Ovary (tissue), 3 donors: ENCODE results near the gene ADAM11.
"Not testable (repeated sequence)": the region's sequence is repeated elsewhere in the genome, so short reads cannot be mapped to it uniquely, and the experiment has no call there.

Experiments used
- POLR2A ChIP-seq: fragments of 450-650 bp; IDR thresholded peaks from one replicate; pipeline ENCODE4 v1.6.1; 2017; ENCODE audit warnings: antibody characterized with exemption, mild to moderate bottlenecking, moderate library complexity
- TF ChIP-seq, protein P1 (sequence below), 3 donors: fragments of 450-650 bp in 2 of 3; fragments of 200-600 bp in 1 of 3; IDR thresholded peaks; one replicate each; pipeline versions ENCODE4 v1.5.1 to v1.8.0; 2016 to 2022; ENCODE audit warnings: antibody characterized with exemption in 3 of 3, mild to moderate bottlenecking in 1 of 3
- donor health status: DM: no; HTN: no; CAD: no.

DNA sequence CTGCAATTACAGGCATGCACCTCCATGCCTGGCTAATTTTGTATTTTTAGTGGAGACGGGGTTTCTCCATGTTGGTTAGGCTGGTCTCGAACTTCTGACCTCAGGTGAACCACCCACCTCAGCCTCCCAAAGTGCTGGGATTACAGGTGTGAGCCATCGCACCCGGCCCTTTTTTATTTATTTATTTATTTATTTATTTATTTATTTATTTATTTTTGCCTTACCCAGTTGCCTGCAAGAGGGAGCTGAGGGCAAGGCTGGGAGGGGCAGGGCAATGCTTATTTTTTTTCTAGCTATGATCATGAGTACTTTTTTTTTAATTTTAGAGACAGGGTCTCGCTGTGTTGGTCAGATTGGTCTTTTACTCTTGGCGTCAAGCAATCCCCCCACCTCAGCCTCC is 32.7 kb upstream of the ADAM11 start:
- TF ChIP-seq, protein P1, sequence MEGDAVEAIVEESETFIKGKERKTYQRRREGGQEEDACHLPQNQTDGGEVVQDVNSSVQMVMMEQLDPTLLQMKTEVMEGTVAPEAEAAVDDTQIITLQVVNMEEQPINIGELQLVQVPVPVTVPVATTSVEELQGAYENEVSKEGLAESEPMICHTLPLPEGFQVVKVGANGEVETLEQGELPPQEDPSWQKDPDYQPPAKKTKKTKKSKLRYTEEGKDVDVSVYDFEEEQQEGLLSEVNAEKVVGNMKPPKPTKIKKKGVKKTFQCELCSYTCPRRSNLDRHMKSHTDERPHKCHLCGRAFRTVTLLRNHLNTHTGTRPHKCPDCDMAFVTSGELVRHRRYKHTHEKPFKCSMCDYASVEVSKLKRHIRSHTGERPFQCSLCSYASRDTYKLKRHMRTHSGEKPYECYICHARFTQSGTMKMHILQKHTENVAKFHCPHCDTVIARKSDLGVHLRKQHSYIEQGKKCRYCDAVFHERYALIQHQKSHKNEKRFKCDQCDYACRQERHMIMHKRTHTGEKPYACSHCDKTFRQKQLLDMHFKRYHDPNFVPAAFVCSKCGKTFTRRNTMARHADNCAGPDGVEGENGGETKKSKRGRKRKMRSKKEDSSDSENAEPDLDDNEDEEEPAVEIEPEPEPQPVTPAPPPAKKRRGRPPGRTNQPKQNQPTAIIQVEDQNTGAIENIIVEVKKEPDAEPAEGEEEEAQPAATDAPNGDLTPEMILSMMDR (IDR thresholded peaks at IDR 0.05) = not testable (repeated sequence)
- TF ChIP-seq POLR2A = not testable (repeated sequence)
